Measurements from ENCODE around the gene PRUNE2.

Gene PRUNE2

DNA sequence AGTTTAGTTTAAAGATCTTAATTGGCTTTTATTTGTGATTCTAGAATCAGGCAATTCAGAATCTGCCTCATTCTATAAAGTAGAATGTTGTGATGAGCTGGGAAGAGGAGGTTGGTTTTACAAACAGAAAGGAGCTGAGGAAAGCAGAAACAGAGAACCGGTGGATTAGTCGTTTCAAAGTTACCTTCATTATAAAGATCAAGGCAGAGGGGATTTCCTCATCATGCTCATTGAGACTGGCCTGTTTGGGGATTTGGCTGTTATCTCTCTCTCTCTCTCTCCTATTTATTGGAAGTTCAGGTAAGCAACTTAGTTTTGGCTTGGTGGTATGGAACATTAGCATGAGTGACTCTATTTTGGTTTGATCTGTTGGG, 313.0 kb downstream of the PRUNE2 start:
- DNase-seq = no peak

DNA sequence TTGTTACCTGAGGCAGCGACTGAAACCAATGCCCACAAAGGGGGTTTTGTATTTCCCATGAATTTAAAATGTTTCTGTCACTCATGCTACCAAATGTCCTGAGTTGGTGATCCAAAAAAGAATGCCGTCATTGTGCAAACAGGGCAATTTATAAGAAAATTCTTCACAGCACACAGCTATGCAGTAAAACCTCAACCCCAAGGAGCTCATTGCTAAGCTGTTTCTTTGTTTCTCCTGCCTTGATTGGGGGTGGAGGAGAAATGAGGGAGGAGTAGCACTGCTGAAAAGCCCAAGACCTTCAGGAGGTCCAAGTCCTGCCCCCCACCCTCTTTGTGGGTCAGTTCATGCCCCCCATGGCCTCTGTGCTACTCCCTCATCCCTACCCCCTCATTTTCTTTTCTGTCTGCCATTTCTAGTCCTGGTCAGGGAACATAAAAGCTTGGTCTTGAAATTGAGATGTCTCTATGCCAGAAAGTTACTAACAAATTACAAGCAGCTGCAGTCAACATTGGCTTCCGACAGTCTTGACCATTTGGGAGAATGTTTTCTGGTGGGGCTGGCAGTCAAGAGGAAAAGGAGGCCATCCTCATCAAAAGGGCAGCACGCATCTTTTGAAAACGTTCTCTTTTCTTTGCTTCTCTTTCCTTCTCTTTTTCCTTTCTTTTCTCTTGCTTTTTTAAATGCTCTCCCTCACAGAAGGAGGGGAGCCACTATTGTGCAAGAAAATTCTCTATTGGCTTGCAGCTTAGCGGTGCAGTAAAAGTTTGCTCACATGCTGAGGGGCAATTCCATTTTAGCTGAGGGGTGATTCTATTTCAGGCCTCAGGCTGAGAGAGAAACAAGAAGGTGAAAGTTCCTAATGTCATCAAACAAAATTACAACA, 313.6 kb downstream of the PRUNE2 start:
- no peak for DNase-seq

DNA sequence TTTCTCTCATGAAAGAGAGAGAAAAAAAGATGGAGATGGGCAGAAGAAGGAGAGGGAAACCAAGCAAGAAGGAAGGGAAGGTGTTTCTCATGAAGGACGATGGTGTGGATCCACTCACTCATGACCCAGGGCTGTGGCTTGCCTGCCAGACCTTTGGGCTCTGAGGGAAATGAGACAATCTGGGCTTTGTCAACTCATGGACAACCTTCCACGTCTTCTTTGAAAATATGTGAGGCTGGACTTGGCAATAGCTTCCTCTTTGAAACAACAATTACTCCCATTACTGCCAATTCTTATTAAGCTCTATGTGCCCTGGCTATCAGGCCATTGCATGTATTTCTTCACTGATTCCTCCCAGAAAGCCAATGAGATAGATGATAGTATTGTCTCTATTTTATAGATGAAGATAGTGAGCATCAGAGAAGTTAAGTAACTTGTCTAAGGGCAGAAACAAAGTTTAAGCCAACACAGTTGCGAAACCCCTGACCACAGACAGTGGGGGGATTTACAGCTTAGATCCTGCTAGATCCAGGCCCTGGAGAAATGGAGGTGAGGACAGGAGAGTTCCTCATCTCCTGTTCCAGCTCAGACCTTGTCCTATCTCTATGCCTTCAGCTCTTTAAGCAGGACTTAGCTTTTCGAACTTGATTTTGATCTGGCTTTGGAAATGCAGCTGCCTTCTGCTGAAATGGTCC, 314.5 kb downstream of the PRUNE2 start:
- DNase-seq = no peak

DNA sequence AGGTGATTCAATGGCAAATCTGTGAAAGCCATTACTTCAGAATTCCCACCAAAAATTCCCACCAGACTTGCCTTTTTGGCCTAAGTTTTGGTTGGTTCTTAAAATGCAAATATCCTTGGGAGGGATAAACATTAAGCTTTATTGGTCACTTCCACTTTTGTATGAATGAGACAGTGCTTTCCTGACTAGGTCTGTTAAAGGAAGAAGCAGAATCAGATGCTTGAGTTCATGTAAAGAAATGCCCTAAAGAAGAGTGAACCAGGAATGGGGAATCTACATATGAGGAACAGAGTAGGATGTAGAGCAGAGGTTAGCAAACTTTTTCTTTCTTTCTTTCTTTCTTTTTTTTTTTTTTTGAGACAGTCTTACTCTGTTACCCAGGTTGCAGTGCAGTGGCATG, 317.6 kb downstream of the PRUNE2 start:
- no peak for DNase-seq

DNA sequence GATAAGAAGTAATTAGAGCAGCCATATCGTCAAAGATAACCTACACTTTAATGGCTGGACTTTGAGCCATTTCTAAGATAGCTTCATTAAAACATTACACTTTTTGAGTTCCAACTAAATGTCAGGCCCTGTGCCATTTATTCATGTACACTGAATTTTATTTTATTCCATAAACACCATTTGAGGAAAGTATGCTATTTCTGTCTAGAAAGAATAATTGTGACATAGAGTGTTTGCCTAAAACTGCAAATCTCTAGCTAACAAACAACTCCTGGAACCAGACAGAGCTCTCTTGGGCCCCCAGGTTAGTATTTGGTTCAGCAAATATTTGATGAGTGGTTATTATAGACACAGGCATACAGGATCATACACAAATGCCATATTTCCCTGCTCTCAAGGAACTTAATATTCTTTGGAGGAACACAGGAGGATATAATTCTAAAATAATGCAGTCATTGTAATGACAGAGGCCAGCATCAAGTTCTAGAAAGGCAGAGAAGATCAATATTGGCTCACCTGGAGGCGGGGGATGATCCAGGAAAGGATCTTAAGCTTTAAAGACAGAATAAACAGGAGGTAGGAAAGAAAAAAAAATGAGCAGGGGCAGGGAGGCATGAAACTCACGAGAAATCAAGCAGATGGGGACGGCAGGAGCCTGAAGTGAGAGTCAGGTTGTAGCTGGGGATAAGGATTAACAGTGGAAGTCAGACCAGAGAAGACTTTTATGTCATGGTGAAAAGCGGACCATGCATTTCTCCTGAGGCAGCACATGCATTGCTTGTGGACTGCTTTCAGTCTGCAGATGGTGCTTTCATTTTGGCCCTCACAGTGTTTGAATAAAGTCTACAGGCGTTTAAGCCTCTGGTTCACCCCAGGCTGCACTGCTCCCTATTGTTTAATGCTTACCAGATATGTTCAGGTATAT, 319.3 kb downstream of the PRUNE2 start:
- no peak for DNase-seq

DNA sequence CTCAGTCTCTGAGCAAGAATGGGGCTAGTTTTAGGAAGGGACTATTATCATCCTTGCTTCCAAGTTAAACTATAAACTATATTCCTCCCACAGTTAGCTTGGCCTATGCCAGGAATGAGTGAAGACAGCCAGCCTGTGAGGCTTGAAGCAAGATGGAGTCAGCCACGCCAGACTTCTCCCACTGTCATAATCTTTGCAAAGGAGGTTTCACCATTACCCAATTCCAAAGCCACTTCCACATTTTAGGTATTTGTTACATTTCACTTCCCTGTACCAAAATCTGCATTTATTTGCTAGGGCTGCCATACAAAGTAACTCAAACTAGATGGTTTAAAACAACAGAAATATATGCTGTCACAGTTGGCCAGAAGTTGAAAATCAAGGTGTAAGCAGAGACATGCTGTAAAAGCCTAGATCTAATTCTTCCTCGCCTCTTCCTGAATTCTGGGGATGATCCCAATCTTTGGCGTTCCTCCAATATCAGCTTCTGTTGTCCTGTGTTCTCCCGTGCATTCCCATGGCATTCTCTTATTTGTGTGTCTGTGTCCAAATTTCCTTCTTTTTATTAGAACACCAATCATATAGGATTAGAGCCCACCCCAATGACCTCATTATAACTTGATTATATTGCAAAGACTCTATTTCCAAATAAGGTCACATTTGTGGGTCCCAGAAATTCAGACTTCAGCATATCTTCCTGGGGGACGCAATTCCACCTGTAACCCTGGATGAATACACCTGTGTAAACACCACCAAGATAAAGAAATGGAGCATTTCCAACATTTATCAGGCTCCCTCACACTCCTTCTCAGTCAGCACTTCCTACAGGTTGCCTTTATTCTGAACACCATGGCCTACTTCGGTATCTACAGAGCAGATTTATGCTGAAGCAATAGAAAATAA, 320.2 kb downstream of the PRUNE2 start:
- DNase-seq = no peak

DNA sequence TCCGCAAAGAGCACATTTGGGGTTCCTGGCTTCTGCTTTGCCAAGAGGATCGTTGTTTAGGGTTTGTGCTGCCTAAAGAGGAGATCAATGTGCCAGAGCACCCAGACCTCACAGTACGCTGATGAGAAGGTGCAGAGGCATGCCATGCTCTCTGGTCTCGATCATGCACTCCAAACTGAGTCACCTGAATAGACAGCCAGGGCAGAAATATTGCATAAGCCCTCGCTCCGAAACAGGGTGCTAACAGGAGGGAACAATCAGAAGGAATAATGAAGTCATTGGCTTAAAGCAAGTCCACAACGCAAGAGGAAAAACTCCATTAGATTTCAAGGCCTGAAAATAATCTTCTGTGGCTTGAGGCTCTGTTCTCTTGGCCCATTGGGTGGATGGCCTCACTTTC, 322.7 kb downstream of the PRUNE2 start:
- DNase-seq = no peak

DNA sequence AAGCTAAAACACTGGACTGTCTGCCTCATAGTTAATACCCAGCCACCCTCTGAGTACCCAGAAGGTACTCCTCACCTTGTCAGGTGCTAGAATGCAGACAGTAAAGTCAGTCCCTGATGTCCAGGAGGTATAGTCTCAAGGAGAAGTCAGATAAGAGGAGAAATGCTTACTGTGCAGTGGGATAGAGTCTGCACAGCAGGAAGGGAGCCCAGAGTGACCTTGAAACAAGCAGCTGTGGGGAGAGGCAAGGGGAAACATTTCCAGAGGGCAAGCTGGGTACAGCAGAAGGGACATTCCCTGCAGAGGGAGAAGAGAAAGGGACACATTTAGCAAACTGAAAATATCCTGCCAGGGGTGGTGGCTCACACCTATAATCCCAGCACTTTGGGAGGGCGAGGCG, 324.2 kb downstream of the PRUNE2 start:
- no peak for DNase-seq

DNA sequence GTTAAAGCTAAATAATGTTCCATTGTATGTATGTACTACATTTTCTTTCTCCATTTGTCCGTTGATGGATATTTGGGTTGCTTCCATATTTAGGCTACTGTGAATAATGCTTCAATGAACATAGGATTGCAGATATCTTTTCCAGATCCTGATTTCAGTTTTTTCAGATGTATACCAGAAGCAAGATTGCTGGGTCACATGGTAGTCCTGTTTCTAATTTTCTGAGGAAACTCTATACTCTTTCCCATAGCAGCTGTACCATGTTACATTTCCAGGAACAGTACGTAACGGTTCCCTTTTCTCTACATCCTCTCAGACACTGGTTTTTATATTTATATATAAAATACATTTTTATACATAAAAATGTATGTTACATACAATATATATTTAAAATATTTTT, 325.1 kb downstream of the PRUNE2 start:
- no peak for DNase-seq

DNA sequence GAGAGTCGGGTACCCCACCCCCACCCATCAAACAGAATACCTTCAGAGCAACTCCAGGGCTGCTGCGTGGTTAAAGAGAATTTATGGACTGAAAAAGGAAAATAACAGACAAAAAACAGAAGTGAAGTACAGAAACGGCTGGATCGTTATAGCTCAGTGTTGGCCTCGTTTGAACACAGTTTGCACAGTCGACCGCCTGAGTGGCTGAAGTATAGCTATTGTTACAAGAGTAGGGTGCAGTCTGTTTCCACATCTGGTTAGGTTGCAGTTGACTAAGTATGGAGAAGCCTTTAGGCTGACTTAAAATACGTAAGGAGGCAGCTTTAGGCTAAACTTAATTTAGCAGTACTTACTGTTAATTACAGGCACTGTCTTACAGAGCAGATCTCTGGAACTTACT, 325.7 kb downstream of the PRUNE2 start:
- no peak for DNase-seq

DNA sequence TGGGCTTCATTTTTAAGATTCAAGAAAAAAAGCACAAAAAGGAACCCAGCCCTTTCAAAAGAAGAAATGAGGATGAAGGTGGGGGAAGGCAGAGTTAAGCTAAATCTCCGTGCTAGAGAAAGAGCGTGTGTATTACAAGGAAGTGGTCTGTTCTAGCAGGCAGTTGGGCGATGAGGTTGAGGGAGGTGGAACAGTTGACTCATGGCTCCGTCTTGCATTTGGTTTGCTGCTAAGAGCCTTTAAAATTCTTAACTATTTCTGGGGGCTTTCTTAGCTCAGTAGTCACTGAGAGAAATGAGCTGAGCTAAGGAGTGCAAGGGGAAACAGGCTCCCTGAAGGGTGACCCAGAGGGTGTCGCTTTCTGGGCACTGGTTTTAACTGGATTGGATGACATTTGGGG, 329.6 kb downstream of the PRUNE2 start:
- no peak for DNase-seq

DNA sequence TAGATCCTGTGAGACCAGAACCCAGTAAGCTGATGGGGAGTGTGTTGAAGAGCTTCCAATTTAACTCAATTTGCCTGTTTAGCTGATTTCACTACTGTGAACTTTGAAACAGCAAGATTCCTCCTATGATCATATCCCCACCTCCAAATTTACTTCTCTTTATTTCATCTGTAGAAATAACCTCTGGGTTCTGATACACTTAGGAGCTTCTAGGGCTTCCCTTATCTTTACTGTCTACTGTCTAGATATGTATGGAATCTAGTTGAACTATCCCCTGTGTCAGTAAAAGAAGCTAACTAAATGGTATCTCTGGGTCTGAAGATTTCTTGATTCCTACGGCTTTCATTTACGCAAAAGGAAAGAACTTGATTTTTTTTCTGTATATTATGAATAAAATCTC, 330.2 kb downstream of the PRUNE2 start:
- no peak for DNase-seq

DNA sequence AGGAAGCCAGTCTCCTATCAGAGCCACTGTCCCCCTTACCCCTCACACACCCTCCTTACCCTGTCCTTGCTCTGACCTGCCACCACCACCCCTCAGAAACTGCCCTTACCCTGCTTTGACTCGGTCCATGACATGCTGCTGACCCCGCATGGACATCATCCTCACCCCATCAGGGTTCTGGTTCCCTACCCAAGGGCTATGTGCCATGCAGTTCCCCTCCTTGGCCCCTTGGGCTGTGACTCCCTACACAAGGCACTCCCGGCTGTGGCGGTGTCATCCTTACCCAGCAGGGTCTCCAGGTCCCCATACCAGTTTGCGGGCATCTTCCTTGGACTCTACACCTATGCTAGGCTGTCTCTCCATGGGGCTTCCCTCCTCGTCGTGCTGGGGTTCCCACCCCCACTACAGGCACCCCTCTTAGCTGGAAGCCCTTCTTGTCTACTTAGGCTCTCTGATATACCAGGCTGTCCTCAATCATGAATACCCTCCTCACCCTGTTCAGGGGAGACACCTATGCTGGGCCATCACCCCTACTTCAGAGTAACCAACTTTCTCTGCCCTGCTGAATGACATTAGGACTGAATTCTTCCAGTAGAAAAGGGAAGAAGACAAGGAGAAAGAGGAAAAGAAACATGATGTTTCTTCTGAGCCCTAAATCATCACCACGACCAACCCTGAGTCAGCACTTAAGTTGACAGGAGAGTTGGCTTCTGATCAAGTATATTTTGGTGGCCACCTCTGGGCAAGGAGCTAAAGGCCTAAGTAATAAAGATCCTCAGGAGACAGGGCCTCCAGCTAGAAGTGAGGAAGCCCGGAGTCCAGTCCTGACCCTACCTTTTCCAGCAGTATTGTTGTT, 331.8 kb downstream of the PRUNE2 start:
- no peak for DNase-seq

DNA sequence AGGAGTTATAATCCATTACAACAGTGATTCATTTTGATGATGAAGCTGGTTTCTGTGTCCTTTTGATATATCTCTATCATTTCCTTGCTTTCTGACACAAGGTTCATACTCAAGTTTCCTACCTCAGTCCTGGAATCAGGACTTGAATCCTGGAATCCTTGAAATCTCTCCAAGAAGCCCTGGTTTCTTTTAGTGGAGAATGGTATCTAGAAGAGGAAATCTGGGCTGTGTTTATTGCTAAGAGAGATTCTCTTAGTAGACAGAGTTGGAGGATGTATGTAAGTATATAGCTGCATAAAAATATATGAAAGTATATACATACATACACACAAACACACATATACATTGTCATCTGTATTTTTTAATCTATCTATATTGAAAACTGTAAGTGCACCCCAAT, 332.5 kb downstream of the PRUNE2 start:
- DNase-seq = no peak

DNA sequence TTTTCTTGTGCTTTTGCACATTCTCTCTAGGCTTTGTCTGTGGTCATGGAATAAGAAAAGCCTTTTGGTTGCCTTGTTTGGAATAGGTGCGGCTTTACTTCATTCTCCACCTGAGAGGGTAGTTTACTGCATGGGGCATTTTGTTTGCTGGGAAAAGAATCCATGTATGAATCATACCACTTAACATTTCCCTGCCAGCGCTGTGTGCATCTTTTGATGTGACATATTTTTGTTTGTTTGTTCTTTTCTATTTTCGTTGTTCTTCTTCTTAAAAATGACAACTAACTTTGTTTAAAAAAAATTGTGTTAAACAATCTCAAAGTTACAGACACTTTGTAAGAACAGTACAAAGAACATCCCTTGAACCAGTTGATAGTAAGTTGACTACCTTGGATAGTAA, 333.8 kb downstream of the PRUNE2 start:
- no peak for DNase-seq

DNA sequence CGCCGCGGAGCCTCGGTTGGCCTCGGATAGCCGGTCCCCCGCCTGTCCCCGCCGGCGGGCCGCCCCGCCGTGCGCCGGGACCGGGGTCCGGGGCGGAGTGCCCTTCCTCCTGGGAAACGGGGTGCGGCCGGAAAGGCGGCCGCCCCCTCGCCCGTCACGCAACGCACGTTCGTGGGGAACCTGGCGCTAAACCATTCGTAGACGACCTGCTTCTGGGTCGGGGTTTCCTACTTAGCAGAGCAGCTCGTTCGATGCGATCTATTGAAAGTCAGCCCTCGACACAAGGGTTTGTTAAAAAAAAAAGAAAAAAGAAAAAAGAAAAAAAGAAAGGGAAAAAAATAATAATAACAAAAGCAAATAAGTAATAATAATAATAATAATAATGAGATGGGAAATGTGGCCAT, 334.2 kb downstream of the PRUNE2 start:
- no peak for DNase-seq

DNA sequence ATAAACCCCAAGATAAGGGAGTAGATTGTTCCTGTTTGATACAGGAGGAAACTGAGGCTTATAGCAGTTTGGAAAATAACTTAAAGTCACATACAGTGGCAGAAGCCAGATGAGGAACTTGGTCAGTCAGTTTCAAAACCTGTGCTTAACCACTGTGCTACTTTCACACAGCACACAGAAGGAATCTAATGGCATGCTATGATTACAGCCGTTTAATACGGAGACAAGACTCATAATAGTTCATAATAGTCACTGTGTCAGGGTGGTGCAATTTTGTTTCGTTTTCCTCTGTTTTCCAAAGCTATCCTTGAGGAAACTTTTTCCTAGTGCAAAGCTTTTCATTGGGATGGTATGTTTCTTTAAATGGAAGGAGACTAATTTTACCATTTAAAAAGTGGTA, 334.6 kb downstream of the PRUNE2 start:
- no peak for DNase-seq

DNA sequence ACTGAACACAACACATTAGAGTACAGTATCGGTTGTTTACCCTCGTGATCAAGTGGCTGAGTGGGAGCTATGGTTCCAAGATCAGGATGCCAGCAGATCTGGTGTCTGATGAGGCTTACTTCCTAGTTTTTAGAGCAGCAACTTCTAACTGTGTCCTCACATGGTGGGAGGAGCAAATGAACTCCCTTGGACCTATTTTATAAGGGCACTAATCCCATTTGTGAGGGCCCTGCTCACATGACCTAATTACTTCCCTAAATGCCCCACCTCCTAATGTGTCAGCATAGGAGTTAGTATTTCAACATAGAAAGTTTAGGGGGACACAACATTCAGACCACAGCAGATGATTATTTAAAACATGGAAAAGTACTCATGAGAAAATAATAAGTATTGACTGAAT, 335.1 kb downstream of the PRUNE2 start:
- no peak for DNase-seq

DNA sequence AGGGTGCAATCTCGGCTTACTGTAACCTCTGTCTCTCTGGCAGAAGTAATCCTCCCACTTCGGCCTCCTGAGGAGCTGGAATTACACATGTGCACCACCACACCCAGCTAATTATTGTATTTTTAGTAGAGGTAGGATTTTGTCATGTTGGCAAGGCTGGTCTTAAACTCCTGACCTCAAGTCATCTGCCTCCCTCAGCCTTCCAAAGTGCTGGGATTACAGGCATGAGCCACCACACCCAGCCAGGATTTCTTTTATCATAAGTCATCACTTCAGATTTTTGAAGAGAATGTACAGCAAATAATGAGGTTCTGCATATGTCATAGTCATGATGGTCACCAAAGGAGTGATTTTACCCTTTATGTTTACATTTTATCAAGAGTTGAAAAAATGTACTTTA, 338.8 kb downstream of the PRUNE2 start:
- DNase-seq = no peak

DNA sequence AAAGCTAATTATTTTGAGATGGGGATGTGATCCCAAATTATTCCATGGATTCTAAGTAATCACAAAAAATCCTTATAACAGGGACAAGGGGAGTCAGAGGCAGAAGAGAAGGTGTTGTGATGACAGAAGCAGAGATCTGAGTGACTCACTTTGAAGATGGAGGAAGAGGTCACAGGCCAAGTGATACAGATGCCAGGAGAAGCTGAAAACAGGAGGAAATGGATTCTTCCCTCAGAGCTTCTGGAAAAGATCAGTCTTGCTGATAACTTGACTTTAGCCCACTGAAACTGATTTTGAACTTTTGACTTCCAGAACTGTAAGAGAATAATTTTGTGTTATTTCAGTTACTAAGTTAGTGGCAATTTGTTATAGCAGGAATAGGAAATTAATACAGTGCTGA, 341.6 kb downstream of the PRUNE2 start:
- no peak for DNase-seq

DNA sequence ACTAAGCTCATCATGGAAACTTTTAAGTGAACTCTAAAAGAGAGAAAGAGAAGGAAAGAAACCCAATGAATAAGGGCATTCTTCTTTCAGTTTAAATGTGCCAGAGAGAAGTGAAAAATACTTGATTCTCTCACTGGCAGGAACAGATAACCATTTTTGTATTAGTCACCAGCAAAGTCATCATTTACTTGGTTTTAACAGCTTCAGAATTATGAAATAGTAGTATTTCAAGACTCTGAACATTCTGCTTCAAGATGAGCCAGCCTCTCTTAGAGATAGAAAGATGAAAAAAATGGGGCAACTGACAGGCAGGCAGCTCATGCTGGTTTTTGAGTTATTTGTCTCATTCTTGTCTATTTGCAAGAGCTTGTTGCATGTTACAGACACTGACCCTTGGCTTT, 343.4 kb downstream of the PRUNE2 start:
- DNase-seq = no peak
